ENCODE results near the gene UNK.

The UNK gene

GRCh38 chr17:75814900-75815373, 30.3 kb downstream of the UNK start:
- Histone ChIP-seq H3K4me3 (no peak overlapping the region), H3K27ac (peak overlapping the region in 10 of 21 experiments; percentile 16 to 67 (median 40))

- Histone ChIP-seq H3K4me3 (no peak overlapping the region), H3K27ac (peak overlapping the region in 5 of 21 experiments; percentile 16 to 67 (median 51))
These were observed 30.8 kb downstream of the UNK start for GRCh38 chr17:75815399-75815798.

GRCh38 chr17:75816693-75817092, 32.1 kb downstream of the UNK start:
- H3K4me3 ChIP-seq = no peak overlapping the region
- no peak overlapping the region for H3K27ac ChIP-seq

- Histone ChIP-seq H3K4me3 (no peak overlapping the region), H3K27ac (peak overlapping the region in 1 of 21 experiments; percentile 13)
These were observed 33.0 kb downstream of the UNK start for GRCh38 chr17:75817571-75817970.

GRCh38 chr17:75818326-75818885, 33.8 kb downstream of the UNK start:
- H3K27ac ChIP-seq = peak overlapping the region in 2 of 21 experiments; percentile 13 to 20
- no peak overlapping the region for H3K4me3 ChIP-seq

GRCh38 chr17:75819116-75819515, 34.5 kb downstream of the UNK start:
- Histone ChIP-seq H3K27ac (peak overlapping the region in 4 of 21 experiments; percentile 5 to 38 (median 28)), H3K4me3 (no peak overlapping the region)

GRCh38 chr17:75819678-75820077, 35.1 kb downstream of the UNK start:
- Histone ChIP-seq H3K27ac (peak overlapping the region in 6 of 21 experiments; percentile 7 to 55 (median 33)), H3K4me3 (no peak overlapping the region)

- no peak overlapping the region for H3K4me3 ChIP-seq
These were observed 35.8 kb downstream of the UNK start for GRCh38 chr17:75820094-75821080.

GRCh38 chr17:75821552-75821951, 36.9 kb downstream of the UNK start:
- Histone ChIP-seq H3K27ac (peak overlapping the region in 5 of 21 experiments; percentile 26 to 60 (median 37)), H3K4me3 (no peak overlapping the region)

More at GRCh38 chr17:75820094-75821080, 35.8 kb downstream of the UNK start:
- H3K27ac ChIP-seq = peak overlapping the region in 6 of 21 experiments; percentile 7 to 55 (median 34)

- H3K27ac ChIP-seq = peak overlapping the region in 11 of 21 experiments; percentile 18 to 60 (median 32)
- no peak overlapping the region for H3K4me3 ChIP-seq
These were observed 37.7 kb downstream of the UNK start for GRCh38 chr17:75822119-75822799.

- Histone ChIP-seq H3K27ac (peak overlapping the region in 9 of 21 experiments; percentile 18 to 60 (median 37)), H3K4me3 (no peak overlapping the region)
These were observed 38.2 kb downstream of the UNK start for GRCh38 chr17:75822800-75823166.

GRCh38 chr17:75823257-75824041, 38.8 kb downstream of the UNK start:
- H3K27ac ChIP-seq = peak overlapping the region in 6 of 21 experiments; percentile 15 to 60 (median 43)
- no peak overlapping the region for H3K4me3 ChIP-seq

- Histone ChIP-seq H3K27ac (peak overlapping the region in 3 of 21 experiments; percentile 15 to 49 (median 39)), H3K4me3 (no peak overlapping the region)
These were observed 39.5 kb downstream of the UNK start for GRCh38 chr17:75824050-75824552.

GRCh38 chr17:75824666-75825065, 40.1 kb downstream of the UNK start:
- H3K4me3 ChIP-seq = no peak overlapping the region
- H3K27ac ChIP-seq = peak overlapping the region in 9 of 21 experiments; percentile 20 to 55 (median 41)

GRCh38 chr17:75825149-75825552, 40.5 kb downstream of the UNK start:
- H3K27ac ChIP-seq = peak overlapping the region in 9 of 21 experiments; percentile 20 to 55 (median 41)

GRCh38 chr17:75825748-75826370, 41.3 kb downstream of the UNK start:
- Histone ChIP-seq H3K27ac (peak overlapping the region in 4 of 21 experiments; percentile 36 to 78 (median 42)), H3K4me3 (no peak overlapping the region)

More at GRCh38 chr17:75825149-75825552, 40.5 kb downstream of the UNK start:
- H3K4me3 ChIP-seq = no peak overlapping the region

- Histone ChIP-seq H3K4me3 (no peak overlapping the region), H3K27ac (peak overlapping the region in 16 of 21 experiments; percentile 7 to 78 (median 69))
These were observed 42.1 kb downstream of the UNK start for GRCh38 chr17:75826561-75827307.

Measured in skin epidermis (tissue), 12 donors.